Renal cortical epithelial cell (primary cell): ENCODE measurements around the gene PAIP2. TPM values are rescaled to one million over a fixed set of nuclear protein-coding genes. Genes with fewer than 3 reads are reported as not detected.

Experiments
- DNase-seq: peaks from one replicate; pipeline ENCODE4 v3.0.0-alpha.2; 2011; ENCODE audit warnings: low read depth
- total RNA-seq: library from RNA; depleted of rRNA; stranded (reverse); fragments of >200 nt; gene quantifications from 2 replicates; pipeline ENCODE4 v1.2.3, GENCODE V29; 2014

Gene PAIP2, protein sequence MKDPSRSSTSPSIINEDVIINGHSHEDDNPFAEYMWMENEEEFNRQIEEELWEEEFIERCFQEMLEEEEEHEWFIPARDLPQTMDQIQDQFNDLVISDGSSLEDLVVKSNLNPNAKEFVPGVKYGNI
- total RNA-seq: 62.3 and 110 TPM in 2 replicates

DNA sequence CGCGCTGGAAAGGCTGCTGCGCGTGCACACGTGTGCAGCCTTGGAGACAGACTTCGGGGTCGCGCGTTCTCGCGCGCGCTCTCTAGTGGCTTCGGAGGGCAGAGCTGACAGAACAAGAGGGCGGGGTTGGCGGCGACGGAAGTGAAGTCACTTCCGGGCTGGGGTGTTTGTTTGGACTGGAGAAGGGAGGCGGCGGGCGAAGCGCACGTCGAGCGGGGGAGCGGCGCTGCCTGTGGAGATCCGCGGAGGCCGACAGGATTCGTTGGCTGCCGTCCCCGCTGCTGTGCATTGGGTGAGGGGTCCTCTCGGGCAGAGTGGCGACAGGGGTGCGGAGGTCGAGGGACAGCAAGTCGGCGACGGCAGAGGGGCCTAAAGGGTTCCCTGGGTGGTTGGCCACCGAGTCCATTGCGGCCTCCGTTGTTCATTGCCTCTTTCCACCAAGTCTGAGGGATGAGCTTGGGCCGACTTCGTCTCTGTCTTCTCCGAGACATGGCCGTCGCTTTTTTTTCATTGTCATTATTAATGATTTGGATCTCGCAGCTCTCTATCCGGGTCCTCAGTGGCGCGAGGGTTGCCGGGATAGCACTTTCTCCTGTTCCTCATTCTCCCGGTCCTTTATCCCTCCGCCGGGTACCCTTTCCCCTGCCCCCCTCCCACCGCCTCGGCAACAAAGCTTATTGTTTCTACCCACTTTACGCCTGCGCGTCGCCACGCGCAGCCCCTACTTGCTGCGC, at the start of gene PAIP2:
Gene PAIP2, plus strand, starts transcription at position 166 of the 734 bp plus-strand sequence. CDS start 21,931 bp downstream, outside the sequence.
- peak; percentile 91 for DNase-seq

DNA sequence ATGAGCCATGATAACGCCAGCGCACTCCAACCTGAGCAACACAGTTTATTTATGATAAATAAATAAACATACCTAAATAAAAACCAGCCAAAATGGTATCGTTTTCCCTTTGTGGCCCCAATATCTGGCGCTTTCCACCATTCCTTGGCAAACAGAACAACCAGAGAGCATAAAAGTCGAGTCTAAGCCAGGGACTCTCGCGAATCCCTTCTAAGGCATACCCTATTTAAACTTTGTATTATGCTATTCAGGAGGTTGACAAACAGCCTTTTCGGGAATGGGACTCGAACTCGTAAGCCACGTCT, 48.5 kb upstream of the PAIP2 start:
- no peak for DNase-seq

DNA sequence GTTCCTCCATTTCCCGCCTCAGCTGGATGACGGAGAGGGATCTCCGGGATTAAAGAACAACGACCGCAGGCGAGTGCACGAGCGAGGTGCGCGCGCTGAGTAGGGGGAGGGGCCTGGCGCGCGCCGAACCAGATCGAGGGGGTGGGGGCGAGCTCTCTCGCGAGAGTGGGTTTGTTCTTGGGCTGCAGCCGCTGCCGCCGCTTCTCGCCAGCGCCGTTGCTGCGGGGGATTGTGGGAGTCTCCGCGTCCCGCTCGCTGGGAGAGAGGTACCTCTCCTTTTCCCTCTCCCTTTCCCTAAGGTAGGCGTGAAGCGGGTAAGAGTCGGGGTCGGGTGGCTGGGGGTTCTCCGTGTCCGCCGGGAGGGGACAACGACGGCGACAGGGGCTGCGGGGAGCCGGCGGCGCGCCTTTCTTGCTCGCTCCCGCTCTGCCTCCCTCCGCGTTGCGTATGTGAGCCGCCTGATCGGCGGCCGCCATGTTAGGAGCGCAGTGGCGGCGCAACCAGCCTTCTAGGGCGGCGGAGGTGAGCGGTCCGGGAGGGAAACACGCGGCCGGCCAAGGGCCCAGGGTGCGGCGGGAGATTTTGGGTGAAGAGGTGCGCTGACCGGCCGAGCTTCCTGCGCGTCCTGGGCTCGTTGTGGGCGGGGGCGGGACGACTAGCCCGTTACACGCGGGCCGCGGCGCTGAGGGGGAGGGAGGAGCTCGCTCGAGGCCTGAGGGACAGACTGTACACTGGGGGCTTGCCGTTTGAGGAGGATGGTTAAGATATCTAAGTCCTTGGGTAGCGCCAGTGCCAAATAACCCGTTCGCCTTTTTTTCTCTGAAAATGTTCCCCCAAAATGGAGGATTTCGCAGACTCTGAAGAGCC, 47.9 kb upstream of the PAIP2 start, which contains the start of gene MATR3:
Gene MATR3, plus strand, starts transcription at position 234 of the 867 bp plus-strand sequence. CDS start 13,676 bp downstream, outside the sequence.
- peak; percentile 81 for DNase-seq

DNA sequence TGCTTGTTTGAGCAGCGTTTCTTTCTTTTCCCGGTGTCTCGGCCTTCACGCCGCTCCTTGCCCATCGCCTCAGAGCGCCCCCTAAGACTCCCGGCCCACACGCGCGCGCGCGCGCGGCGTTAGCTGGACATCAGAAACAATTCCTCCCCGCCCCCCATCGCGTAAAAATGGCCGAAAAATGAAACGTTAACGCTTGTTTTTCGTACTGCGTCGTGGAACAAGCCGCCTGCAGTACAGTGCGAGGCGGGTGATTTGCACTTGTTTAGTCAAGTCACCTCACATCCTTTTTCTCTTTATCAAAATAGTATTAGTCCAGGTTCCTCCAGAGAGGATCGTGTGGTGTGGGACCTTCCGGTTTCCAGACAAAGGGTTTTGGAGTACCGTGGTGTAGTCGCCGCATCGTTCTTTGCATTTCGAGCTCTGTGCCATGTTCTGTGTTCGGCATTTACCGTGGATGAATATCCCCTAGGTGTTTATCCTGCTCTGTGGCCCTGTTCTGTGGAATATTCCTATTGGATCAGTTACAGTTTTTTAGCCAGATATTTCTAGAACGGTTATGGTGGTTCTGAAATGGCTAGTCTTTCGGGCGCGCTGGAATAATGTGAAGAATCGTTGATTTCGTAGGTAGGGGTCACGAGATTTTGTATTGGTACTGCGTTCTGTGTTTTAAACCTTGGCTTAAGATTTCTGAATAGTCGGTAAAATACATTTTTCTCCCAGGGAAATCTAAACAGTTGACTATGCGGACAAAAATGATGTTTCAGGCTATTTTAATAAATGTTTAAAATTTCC, 47.1 kb upstream of the PAIP2 start:
- DNase-seq: peak; percentile 51

DNA sequence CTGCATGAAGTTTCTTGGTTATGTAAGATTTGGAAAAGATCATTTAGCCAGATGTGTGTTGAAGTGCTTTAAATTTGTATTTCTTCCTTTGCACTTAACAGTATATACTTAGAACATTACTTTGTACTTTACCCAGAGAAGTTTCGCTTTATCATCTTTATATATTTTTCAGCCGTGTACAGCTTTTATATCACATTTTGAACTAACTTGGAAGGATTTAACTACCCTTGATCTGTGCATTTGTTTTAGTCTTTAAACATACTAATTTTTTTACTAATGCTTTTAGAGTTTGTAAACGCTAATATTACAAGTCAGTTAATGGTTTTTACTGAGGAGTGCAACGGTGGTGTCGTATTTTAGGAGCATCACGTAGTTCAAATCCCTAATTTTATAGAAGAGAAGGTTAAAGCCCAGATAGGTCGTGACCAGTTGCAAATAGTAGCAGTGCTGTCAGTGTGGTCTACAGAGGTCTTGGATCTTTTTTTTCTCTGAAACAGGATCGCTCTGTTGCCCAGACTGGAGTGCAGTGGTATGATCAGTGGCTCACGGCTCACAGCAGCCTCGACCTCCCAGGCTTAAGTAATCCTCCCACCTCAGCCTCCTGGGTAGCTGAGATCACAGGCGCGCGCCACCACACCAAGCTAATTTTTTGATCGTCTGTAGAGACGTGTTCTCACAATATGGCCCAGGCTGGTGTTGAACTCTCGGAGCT, 46.2 kb upstream of the PAIP2 start:
- DNase-seq: no peak

DNA sequence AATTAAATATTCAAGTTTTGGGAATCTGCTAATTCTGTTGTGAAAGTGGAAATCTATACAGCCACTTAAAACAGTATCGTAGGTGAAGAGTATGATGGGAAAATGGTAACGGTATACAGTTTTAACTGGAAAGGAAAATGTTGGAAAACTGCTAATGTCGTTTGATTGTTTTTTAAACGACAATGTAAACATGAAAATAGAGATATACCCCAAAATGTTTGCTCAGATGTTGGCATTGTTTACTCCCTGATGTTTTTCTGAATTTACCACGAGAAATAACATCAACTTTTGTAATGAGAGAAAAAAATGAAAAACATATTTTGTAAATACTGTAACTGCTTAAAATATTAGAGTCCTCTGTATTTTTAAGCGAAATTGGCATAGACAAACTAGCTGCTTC, 45.5 kb upstream of the PAIP2 start:
- DNase-seq: no peak

DNA sequence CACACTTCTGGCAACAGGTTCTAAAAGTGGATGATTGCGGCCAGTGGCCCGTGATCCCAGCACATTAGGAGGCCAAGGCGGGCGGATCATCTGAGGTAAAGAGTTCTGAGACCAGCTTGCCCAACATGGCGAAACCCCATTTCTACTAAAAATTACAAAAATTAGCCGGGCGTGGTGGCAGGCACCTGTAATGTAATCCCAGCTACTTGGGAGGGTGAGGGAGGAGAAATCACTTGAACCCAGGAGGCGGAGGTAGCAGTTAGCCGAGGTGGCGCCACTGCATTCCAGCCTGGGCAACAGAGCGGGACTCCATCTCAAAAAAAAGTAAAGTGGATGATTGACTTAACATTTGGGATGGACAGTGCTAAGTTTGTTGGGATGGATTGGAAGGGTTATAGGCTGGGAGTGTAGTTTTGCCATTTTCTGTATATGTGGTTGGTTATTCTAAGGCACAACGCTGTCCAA, 44.8 kb upstream of the PAIP2 start:
- DNase-seq: no peak

DNA sequence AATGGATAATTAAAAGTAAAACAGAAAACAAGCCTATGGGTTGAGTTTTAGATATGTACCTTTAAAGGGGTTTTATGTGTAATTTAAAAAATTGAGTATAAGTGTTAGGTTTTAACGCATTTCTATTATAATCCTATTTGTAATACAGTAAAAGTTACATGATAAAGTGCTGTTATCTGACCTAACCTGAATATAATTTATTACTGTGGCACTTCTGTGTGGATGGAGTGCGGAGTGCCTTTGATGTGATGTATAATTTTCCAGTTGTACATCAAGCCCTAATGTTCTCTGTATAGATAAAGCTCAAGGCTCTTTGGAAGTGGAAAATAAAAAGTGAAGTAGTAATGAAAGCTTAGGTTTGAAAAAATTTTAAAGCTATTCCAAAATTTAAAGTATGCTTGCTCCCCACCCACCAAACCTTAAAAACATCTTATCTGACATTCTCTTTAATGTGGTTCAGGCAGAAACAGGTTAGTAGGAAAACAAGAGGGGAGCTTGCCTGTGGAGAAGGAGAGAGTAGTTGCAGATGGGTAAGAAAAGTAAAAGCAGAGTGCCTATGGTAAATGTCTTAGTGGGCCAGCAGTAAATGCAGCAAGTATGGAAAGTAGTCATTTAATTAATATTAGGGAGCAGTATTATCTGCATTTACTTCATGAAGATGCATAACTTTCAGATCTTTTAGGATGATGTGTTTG, 44.1 kb upstream of the PAIP2 start:
- DNase-seq: no peak

DNA sequence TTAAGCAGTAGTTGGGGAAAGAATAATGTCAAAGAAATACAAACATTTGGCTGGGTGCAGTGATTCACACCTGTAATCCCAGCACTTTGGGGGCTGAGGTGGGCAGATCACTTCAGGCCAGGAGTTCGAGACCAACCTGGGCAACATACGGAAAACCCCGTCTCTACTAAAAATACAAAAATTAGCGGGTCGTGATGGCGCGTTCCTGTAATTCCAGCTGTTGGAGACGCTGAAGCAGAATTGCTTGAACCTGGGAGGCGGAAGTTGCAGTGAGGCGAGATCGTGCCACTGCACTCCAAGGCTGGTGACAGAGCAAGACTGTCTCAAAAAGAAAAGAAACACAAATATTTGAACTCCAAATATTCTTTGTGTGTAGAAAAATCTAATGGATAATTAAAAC, 43.4 kb upstream of the PAIP2 start:
- no peak for DNase-seq

DNA sequence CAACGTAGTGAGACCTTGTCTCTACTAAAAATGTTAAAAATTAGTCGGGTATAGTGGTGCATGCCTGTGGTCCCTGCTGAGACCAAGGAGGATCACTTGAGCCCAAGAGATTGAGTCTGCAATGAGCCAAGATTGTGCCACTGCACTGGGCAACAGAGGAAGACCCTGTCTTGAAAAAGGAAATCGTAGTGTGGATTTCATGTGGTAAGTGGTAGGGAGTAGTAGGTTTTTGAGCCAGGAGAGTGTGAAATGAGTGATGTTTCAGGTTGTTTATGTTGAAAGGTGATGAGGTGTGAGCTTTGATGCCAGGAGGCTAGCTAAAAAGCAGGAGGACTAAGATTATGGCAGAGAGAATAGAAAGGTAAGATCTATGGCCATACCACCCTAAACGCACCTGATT, 42.2 kb upstream of the PAIP2 start:
- no peak for DNase-seq

DNA sequence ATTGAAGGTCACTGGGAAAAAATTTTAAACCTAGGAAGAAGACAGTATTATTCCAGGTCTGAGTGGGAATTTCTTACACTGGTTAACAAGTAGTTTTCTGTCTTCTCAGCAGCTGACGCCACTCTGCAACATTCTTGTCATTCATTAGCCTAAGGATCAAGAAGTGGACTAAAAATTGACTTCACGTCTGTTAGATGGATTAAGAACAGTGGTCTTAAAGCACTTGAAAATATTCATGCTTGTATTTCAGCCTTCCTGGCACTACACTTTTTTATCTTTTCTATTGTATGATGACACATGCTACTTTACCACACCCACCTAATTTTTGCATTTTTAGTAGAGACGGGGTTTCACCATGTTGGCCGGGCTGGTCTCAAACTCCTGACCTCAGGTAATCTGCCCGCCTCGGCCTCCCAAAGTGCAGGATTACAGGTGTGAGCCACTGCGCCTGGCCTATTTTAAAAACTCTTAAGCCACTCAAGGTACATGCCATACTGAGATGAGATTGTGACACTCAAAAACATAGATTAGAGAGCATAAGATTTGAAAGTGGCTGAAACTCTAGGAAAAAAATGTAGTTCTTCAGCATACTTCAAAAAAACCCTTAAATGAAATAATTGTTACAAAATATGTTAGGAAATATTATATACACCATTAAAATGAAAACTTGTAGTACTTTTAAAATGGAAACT, 39.7 kb upstream of the PAIP2 start:
- DNase-seq: peak; percentile 58

DNA sequence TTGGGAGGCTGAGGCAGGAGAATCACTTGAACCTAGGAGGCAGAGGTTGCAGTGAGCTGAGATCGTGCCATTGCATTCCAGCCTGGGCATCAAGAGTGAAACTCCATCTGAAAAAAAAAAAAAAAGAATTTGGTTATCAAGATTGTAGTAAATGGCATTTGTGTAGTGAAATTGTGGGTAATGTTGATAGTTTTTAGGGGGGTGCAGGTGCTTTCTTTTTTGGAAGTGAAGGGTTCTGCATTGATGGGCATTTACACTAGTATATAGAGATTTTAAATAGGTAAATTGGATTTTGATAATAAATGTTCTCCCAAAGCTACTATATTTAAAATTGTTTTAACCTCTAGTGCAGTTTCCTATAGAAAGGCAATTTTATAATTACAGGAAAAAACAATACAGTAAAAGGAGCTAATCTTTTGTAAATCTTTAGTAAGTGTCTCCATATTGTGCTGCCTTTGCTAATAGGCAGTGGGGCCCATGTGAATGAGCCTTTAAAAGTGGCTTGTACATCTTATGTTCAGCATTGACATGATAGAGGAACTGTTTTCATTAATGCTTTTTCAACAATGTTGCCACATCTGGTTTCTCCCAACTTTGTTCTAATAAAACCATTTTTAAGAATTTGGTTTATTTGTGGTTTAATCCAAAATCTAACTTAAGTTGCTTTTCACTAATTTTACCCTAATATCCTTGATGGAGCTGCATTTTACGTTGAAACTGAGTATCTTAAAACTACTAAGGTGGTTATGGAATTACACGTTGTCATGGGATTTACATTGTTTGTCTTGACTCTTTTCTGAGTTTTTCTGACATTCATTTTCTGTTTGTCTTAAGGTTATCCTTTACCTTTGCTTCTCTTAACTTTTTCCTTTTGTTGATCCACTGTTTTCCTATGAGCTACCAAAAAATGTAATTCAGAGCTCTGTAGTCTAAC, 37.0 kb upstream of the PAIP2 start:
- no peak for DNase-seq

DNA sequence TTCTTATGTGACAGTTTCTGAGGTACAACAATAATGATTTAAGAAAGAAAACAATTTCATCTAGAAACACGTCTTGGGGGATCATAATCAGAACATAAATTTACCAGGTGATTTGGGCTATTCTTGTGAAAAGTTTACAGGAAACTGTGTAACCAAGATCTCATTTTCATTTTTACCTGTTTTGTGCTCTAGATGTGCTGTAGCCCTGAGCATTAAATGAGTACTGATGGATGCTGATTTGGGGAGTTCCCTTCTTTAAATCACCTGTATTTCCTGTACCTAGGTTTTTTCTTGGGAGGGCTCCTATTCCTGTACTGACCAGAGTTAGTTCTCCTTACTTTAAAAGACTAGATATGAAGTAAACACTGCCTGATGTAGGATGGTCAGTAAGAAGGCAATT, 35.5 kb upstream of the PAIP2 start:
- DNase-seq: no peak

DNA sequence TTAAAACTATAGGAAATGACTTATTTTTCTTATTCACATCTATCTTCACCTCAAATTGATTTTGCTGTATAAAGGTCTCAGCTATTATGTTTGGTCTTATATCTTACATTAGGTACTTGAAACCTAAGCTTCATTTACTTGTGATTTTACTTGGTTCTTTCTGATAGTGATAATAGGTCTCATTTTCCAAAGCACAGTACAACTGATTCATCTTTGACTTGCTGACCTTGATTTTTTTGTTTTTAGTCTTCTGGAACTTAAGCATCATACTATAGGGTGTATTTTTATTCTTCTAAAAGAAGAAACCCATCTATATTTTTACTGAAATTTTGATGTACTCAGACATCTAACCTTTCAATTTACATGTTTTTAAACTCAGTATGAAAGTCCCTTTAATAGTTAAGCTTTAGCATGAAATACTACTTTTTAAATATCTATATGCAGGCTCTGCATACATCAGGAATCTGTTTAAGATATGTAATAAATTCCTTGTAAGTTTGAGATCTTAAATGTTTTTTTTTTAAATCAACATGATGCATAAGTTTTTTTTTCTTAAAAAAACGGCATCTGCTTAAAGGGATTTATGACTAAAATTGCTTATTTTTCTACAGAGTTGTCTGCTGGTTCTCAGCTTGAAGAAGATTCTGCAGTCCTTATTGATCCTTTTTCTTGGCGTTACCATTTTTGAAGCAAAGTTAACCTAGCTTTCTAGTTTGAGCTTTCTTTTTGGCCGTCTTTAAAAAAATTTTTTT, 34.9 kb upstream of the PAIP2 start:
- DNase-seq: no peak

DNA sequence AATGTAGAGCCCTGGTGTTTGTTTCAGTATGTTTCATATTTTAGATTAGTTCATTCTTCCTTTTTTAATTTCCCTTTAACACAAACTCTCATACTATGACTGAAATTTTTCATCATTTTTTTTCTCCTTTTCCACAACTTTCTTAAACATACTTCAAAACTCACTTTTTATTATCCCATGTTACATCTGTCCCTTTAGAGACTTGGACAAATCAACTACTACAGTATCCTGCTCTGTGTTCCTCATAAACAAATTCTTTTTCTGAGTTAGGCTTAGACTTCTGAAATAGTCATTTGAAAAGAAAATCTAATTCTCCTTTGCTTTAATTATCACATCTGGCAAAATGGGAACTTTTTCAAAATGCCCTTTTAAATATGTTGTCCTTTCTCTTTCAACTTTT, 32.9 kb upstream of the PAIP2 start:
- DNase-seq: no peak

DNA sequence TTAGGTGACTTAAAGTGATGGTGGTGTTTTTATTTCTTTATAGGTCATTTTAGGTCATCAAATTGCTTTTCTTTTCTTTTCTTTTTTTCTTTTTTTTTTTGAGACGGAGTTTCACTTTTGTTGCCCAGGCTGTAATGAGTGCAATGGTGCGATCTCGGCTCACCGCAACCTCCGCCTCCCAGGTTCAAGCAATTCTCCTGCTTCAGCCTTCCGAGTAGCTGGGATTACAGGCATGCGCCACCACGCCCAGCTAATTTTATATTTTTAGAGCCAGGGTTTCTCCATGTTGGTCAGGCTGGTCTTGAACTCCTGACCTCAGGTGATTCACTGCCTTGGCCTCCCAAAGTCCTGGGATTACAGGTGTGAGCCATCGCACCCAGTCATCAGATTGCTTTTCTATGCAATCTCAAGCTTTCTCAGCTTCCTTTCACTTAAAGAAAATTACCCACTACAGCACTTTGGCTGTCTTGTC, 30.9 kb upstream of the PAIP2 start:
- DNase-seq: peak; percentile 53

DNA sequence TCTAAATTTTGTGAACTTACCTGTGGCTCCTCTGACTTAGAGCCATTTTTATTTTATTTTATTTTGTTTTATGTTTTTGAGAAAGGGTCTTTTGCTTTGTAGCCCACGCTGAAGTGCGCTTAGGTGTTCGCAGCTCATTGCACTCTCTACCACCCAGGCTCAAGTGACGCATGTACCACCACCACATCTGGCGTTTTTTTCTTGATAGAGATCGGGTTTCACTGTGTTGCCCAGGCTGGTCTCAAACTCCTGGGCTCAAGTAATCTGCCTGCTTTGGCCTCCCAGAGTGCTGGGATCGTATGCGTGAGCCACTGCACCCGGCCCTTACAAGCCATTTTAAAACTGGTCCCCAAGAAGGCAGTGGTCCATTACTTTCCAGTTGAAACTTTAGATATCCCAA, 29.6 kb upstream of the PAIP2 start:
- DNase-seq: no peak

DNA sequence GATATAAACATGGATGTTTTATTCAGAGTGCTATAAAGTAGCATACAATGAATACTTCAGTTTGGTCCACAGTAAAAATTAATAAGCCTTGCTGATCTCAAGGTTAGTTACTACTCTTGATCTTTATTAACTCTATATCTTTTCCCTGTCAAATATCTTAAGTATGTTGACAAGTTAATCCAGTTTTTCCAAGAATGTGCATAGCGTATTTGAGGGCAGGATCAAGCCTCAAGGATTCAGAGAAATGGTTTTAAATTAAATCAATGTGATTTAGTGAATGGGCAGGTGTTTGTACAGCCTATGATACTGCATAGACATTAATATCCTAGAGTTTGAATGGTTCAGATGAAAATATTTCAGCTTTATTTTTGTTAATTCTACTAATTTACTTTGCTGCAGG, 27.4 kb upstream of the PAIP2 start:
- DNase-seq: no peak
